ENCODE measurements around the gene ZNF778. TPM values are rescaled to one million over a fixed set of nuclear protein-coding genes. Genes with fewer than 3 reads are reported as not detected.
A peak's percentile ranks its signal among the peaks of the same experiment; 100 is the strongest.

Gene ZNF778
- total RNA-seq, 1 experiment from 2014 or later: 19.5 TPM

GRCh38 chr16:89237733-89238132 is 20.2 kb downstream of the ZNF778 start (continued):
- TF ChIP-seq EZH2phosphoT487 (IDR thresholded peaks at IDR 0.05; ENCODE audit: borderline replicate concordance): no peak

GRCh38 chr16:89241187-89242007 is 23.9 kb downstream of the ZNF778 start:
- POLR2A ChIA-PET: interaction anchor here (0.8 kb wide), 1 partner anchor 49 kb away, joined by 3 read pairs; no protein-coding TSS in a partner anchor
- CTCF ChIA-PET: interaction anchor here (1.2 kb wide), 1 partner anchor 49 kb away, joined by 5 read pairs; no protein-coding TSS in a partner anchor

More at GRCh38 chr16:89241187-89242007, 23.9 kb downstream of the ZNF778 start:
- TSS peak; percentile 96 for BruUV-seq (replicated peaks)
- Histone ChIP-seq H4K20me1 (ENCODE audit: insufficient read depth) (no peaks in the 10 kb centered on the region), H3K9me3 (ENCODE audit: control insufficient read depth in 1 of 2, insufficient read depth in 1 of 2, low read depth in 1 of 2, low read length in 2 of 2) (no peaks in the 10 kb centered on the region), H3K27ac (ENCODE audit: low read depth, low read length) (peak overlapping the region; percentile 83), H2AFZ (ENCODE audit: low read depth, low read length, poor library complexity, severe bottlenecking) (no peak overlapping the region), H3K4me3 (replicated peaks in 1 of 2; ENCODE audit: low read depth in 1 of 2, low read length in 2 of 2) (peak overlapping the region; percentile 88 to 91), H3K9me2 (ENCODE audit: insufficient read depth) (no peaks in the 10 kb centered on the region), H3K79me2 (ENCODE audit: insufficient read depth, low read length) (peaks cover 7% of the 10 kb centered on the region; the same call in 1 of the 2 replicates), H3K27me3 (ENCODE audit: insufficient read depth, low read length) (no peaks in the 10 kb centered on the region), H3K4me1 (ENCODE audit: control insufficient read depth in 1 of 2, insufficient read depth in 2 of 2, low read length in 2 of 2) (peaks cover 1 to 10% of the 10 kb centered on the region in 2 experiments; a peak in 3 of 4 replicates), H3K4me2 (ENCODE audit: low read length) (peak overlapping the region; percentile 95), H3K36me3 (ENCODE audit: control insufficient read depth in 1 of 2, insufficient read depth in 2 of 2, low read length in 2 of 2) (no peaks in the 10 kb centered on the region), H3K9ac (ENCODE audit: low read length) (peak overlapping the region; percentile 89)
- intact Hi-C loops (cut with micrococcal nuclease): loop anchor here (2.0 to 10.0 kb wide), 3 partner anchors 83 to 315 kb away; partner anchors contain the start of gene SPG7
- RAD21 ChIA-PET (ENCODE audit: low non-redundant PET in 1 of 2, low total read pairs in 2 of 2, uncharacterized antibody in 2 of 2, unreplicated experiment in 2 of 2): no interaction called here
- DNase-seq (ENCODE audit: low read depth, low spot score): peak; percentile 79
- TF ChIP-seq MAX (IDR thresholded peaks at IDR 0.05) (no peak), POLR2A (IDR thresholded peaks at IDR 0.05; ENCODE audit: borderline replicate concordance, extremely low read depth, insufficient read depth, insufficient read length) (peak; percentile 93), JUND (IDR thresholded peaks at IDR 0.05) (no peak), CEBPB (IDR thresholded peaks at IDR 0.05; ENCODE audit: low read depth) (no peak), ELF1 (IDR thresholded peaks at IDR 0.05; ENCODE audit: borderline replicate concordance, low read depth) (no peak), EZH2phosphoT487 (IDR thresholded peaks at IDR 0.05; ENCODE audit: borderline replicate concordance) (no peak), RAD21 (IDR thresholded peaks at IDR 0.05; ENCODE audit: low read depth) (no peak), FOSL1 (IDR thresholded peaks at IDR 0.05; ENCODE audit: low read depth) (no peak), TCF7L2 (IDR thresholded peaks at IDR 0.05; ENCODE audit: borderline replicate concordance, extremely low read depth, insufficient read depth, insufficient read length) (peak; percentile 17), YY1 (IDR thresholded peaks at IDR 0.05; ENCODE audit: extremely low read depth, insufficient replicate concordance, low read depth, low read length) (peak; percentile 36), ZNF274 (IDR thresholded peaks at IDR 0.05; ENCODE audit: low read depth, low read length) (no peak), POLR2AphosphoS5 (IDR thresholded peaks at IDR 0.05; ENCODE audit: low read depth, low read length) (peak; percentile 98), ZBTB33 (IDR thresholded peaks at IDR 0.05; ENCODE audit: extremely low read depth, insufficient replicate concordance, low read length) (peak; percentile 61)
- ATAC-seq: peak; percentile 75
